ENCODE data around the gene PIK3R4. TPM values are rescaled to one million over a fixed set of nuclear protein-coding genes. Genes with fewer than 3 reads are reported as not detected.

The PIK3R4 gene
- total and polyA plus RNA-seq, 7 donors: 11.0 to 20.3 (median 14.1) TPM

DNA sequence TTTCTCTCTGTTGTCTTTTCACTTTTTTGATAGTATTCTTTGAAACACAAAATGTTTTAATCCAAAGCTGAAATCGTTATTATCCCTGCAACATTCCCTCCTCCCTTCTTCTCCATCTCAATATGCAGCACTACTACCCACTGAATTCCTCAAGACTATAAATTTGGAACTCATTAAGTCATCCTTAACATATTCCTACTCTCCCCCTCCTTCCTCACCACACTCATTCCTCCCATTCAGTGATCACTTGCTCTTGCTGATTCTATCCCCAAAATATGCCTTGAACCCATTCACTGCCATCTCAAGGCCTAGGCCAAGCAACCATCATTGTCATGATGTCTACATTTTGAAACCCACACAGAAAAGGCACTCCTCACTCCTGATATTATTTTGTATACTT is 2.4 kb upstream of the PIK3R4 start:
- H3K4me1 ChIP-seq: peaks cover 20% of the 10 kb centered on the region
- intact Hi-C loops (cut with DNase I): no loop called here
- H3K36me3 ChIP-seq (ENCODE audit: insufficient read depth in 1 of 2, low read depth in 1 of 2): peaks cover 0 to 7% of the 10 kb centered on the region in 2 donors
- no peak overlapping the region for H3K27ac ChIP-seq
- no peak overlapping the region for H3K4me3 ChIP-seq
- TF ChIP-seq, protein P1, sequence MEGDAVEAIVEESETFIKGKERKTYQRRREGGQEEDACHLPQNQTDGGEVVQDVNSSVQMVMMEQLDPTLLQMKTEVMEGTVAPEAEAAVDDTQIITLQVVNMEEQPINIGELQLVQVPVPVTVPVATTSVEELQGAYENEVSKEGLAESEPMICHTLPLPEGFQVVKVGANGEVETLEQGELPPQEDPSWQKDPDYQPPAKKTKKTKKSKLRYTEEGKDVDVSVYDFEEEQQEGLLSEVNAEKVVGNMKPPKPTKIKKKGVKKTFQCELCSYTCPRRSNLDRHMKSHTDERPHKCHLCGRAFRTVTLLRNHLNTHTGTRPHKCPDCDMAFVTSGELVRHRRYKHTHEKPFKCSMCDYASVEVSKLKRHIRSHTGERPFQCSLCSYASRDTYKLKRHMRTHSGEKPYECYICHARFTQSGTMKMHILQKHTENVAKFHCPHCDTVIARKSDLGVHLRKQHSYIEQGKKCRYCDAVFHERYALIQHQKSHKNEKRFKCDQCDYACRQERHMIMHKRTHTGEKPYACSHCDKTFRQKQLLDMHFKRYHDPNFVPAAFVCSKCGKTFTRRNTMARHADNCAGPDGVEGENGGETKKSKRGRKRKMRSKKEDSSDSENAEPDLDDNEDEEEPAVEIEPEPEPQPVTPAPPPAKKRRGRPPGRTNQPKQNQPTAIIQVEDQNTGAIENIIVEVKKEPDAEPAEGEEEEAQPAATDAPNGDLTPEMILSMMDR (IDR thresholded peaks at IDR 0.05): no peak
- ATAC-seq (no peak), DNase-seq (no peak)
- WGBS, 3 donors: 18 to 47% (median 42%) methylated on average over 1 of the region's 1 CpG
- H3K9me3 ChIP-seq: no peaks in the 10 kb centered on the region
- no peaks in the 10 kb centered on the region for H3K27me3 ChIP-seq (ENCODE audit: insufficient read depth in 3 of 3, low read length in 2 of 3)

- no peak for ATAC-seq
- Histone ChIP-seq H3K27ac (peak overlapping the region; percentile 86), H3K4me1 (peaks cover 25% of the 10 kb centered on the region), H3K36me3 (ENCODE audit: insufficient read depth in 1 of 2, low read depth in 1 of 2) (peaks cover 0 to 12% of the 10 kb centered on the region in 2 donors), H3K27me3 (ENCODE audit: insufficient read depth in 3 of 3, low read length in 2 of 3) (no peaks in the 10 kb centered on the region), H3K9me3 (no peaks in the 10 kb centered on the region), H3K4me3 (no peak overlapping the region)
- intact Hi-C loops (cut with DNase I): no loop called here
- DNase-seq: no peak
- WGBS, 3 donors: 65 to 81% (median 72%) methylated on average over 3 of the region's 3 CpGs
- TF ChIP-seq, protein P1 (IDR thresholded peaks at IDR 0.05): no peak
Observed at GRCh38 chr3:130748467-130748861, 1.8 kb upstream of the PIK3R4 start.

GRCh38 chr3:130743354-130743753 is 3.3 kb downstream of the PIK3R4 start:
- Histone ChIP-seq H3K27me3 (ENCODE audit: insufficient read depth in 3 of 3, low read length in 2 of 3) (no peaks in the 10 kb centered on the region), H3K4me1 (peaks cover 45% of the 10 kb centered on the region), H3K4me3 (peak overlapping the region; percentile 83), H3K27ac (no peak overlapping the region), H3K9me3 (no peaks in the 10 kb centered on the region), H3K36me3 (ENCODE audit: insufficient read depth in 1 of 2, low read depth in 1 of 2) (peaks cover 0 to 14% of the 10 kb centered on the region in 2 donors)
- intact Hi-C loops (cut with DNase I): no loop called here
- 87 to 98% (median 94%) methylated on average over 2 of the region's 2 CpGs for WGBS, 3 donors
- no peak for ATAC-seq
- no peak for DNase-seq
- TF ChIP-seq, protein P1 (IDR thresholded peaks at IDR 0.05): no peak

DNA sequence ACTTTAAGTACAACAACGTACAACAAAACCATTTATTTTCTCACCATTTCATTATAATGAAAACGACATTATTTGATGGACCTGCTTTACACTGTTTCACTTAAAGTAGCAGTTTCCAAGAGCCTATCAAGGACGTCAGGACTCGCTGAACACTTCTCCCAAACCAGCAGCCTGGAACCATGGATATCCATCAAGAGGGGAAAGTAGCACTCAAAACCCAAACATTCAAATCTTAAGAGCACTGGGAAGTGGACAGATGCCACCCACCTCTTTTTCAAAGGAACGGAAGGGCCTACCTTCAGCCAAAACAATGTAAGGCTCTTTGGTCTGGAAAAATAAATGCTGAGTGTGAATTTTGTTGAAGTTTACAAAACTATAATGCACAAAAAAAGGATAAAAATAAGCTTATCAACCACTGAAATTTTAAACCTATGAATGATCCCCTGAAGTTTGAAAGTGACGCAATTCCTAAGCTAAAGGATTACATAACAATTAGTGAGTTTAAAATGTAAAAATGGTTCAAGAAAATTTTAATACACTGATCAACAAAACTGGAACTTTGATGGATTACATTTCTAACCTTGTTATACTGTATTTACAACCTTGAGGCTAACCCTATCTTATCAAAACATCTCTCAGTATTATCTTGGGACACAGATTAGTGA is 4.6 kb downstream of the PIK3R4 start:
- intact Hi-C loops (cut with DNase I): no loop called here
- Histone ChIP-seq H3K27me3 (ENCODE audit: insufficient read depth in 3 of 3, low read length in 2 of 3) (no peaks in the 10 kb centered on the region), H3K36me3 (ENCODE audit: insufficient read depth in 1 of 2, low read depth in 1 of 2) (peaks cover 0 to 14% of the 10 kb centered on the region in 2 donors), H3K4me3 (peak overlapping the region; percentile 5), H3K9me3 (no peaks in the 10 kb centered on the region), H3K4me1 (peaks cover 45% of the 10 kb centered on the region), H3K27ac (no peak overlapping the region)
- ATAC-seq (no peak), DNase-seq (no peak)
- 77 to 86% (median 85%) methylated on average over 6 of the region's 6 CpGs for WGBS, 3 donors
- TF ChIP-seq, protein P1 (IDR thresholded peaks at IDR 0.05): no peak

GRCh38 chr3:130739848-130740247 is 6.8 kb downstream of the PIK3R4 start:
- H3K4me1 ChIP-seq: peaks cover 33% of the 10 kb centered on the region
- intact Hi-C loops (cut with DNase I): no loop called here
- H3K27me3 ChIP-seq (ENCODE audit: insufficient read depth in 3 of 3, low read length in 2 of 3): no peaks in the 10 kb centered on the region
- ATAC-seq (no peak), DNase-seq (no peak)
- TF ChIP-seq, protein P1 (IDR thresholded peaks at IDR 0.05): no peak
- H3K9me3 ChIP-seq: no peaks in the 10 kb centered on the region
- no peak overlapping the region for H3K4me3 ChIP-seq
- peaks cover 0 to 20% of the 10 kb centered on the region in 2 donors for H3K36me3 ChIP-seq (ENCODE audit: insufficient read depth in 1 of 2, low read depth in 1 of 2)
- H3K27ac ChIP-seq: no peak overlapping the region

Measured in psoas muscle (tissue), 8 donors.